GM12875 (cell line): ENCODE measurements around the gene C2orf15.

Experiments
- H3K4me3 ChIP-seq: one replicate; pipeline ENCODE4 v1.5.1; 2011; ENCODE audit warnings: low read depth, low read length, control low read depth
- TF ChIP-seq, protein P1 (sequence below): IDR thresholded peaks from 2 replicates; pipeline ENCODE4 v1.5.1; 2011; ENCODE audit warnings: low read depth, mild to moderate bottlenecking, control low read depth, inconsistent platforms, low read length, moderate library complexity, borderline replicate concordance; ENCODE audit not compliant: insufficient read depth

The C2orf15 gene, protein sequence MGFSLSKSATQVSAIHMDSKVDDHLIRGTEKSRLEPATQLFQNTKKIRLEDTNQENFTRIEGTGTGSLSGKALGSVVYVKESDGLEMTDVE

DNA sequence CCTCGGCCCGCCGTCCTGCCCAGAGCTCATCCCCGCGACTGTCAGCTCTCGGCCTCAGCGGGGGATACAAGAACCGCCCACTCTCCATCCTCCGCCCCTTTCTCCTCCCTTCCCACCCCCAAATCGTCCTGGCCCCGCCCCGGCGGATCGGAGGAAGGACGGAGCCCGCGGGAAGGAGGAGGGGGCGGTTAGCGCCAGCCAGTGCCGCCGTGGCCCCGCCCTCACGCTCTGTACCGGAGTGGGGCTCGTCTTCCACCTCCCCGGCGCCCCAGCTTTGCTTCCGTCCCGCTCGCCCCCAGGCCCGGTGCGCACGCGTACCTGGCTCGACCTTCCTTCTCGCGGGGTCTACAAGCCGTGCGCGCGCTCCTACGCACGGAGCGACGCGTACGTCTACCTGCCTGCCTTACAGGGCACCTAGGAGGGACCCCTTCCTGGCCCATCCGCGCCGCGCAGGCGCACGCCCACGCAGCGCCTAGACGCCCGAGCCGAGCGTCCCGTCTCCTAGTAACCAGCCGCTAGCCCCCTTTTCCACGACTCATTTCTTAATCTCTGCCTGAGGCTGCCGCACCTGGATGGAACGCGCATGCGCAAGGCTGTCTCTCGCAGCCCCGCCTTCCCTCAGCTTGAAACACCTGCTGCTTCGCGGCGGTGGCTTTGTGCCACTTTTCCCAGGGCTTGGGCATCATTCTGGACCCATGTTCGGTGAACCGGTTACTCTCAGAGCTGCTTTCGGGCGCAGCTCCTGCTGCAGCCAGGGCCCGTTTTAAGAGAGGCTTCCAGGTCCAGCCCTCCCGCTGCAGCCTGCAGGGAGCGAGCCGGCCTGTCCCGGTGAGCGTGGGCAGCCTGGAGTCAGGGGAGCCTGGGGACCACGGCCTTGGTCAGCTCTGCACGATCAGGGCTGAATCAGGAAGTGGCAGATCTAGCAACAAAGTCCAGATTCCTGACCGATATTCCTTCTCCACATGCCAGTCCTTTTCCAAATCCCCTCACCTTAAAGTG, at the start of gene C2orf15:
Gene C2orf15, plus strand, starts transcription at position 598 of the 999 bp plus-strand sequence. CDS start 8,852 bp downstream, outside the sequence.
- TF ChIP-seq, protein P1, sequence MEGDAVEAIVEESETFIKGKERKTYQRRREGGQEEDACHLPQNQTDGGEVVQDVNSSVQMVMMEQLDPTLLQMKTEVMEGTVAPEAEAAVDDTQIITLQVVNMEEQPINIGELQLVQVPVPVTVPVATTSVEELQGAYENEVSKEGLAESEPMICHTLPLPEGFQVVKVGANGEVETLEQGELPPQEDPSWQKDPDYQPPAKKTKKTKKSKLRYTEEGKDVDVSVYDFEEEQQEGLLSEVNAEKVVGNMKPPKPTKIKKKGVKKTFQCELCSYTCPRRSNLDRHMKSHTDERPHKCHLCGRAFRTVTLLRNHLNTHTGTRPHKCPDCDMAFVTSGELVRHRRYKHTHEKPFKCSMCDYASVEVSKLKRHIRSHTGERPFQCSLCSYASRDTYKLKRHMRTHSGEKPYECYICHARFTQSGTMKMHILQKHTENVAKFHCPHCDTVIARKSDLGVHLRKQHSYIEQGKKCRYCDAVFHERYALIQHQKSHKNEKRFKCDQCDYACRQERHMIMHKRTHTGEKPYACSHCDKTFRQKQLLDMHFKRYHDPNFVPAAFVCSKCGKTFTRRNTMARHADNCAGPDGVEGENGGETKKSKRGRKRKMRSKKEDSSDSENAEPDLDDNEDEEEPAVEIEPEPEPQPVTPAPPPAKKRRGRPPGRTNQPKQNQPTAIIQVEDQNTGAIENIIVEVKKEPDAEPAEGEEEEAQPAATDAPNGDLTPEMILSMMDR: no peak
- peak within 1 kb of the TSS; percentile 76 for H3K4me3 ChIP-seq

DNA sequence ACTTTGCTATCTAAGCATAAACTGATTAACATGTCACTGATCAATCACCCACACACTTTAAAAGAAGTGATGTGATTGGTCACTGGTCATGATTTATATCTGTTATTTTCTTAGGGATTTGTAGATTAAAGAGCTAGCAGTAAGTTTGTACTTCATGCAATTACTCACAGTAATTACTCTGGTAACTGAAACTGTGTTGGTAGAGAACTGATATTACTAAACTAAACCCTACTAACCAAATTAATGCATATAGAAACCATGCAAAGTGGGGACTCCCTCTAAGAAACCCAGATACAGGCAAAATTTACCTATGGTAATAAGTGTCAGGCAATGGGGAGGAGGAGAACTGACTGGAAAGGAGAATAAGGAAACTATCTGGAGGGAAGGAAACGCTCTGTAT, 44.8 kb upstream of the C2orf15 start:
- H3K4me3 ChIP-seq: no peak overlapping the region
- TF ChIP-seq, protein P1: no peak

DNA sequence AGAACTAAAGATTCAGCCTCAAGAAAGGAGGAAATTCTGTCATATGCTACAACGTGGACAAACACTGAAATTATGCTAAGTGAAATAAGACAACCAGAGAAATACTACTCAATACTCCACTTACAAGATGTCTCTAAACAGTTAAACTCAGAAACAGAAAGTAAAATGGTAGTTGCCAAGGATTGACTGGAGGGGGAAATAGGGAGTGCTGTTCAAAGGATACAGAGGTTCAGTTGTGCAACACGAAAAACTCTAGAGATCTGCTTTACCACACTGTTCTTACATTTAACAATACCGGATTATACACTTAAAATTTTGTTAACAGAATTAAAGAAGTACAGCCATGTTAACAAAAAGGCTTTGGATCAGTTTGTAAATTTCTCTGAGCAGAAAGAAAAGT, 39.8 kb upstream of the C2orf15 start:
- TF ChIP-seq, protein P1: no peak

DNA sequence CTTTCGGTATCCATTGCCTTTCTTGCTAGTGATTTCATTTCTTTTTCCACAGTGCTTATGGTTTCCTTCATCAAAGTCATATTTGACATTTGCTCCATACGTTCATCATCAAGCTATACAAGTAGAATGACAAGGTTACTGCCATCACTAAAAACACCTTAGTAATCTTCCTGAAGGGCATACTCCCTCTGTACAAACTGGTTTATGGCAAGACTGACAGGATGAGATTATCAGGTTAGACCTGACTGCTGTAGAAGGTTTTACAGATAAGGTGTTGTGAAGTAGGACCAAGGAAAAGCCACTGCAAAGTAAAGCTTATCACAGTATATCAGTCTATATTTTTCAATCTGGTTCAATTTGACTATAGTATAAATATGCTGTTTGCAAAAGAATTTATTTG, 37.5 kb upstream of the C2orf15 start:
- TF ChIP-seq, protein P1: no peak

More for the DNA sequence above, 39.8 kb upstream of the C2orf15 start:
- no peak overlapping the region for H3K4me3 ChIP-seq

DNA sequence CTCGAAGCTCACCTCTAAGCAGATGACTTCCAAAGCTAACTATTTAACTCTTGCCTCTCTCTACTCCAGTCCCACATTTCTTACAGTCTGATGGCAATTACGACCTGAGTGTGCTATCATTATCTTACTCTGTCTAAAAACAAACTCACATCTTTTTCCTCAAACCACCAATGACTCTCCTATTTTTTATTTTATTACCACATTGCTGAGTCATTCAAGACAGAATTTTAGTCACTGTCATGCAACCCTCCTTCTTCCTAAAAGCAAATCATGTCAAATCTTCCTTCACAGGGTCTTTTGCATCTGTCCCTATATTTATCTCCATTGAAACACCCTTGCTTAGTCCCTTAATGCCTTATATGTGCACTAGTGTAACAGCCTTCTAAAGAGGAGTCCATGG, 34.6 kb upstream of the C2orf15 start:
- no peak overlapping the region for H3K4me3 ChIP-seq
- TF ChIP-seq, protein P1: no peak

More for the DNA sequence above, 37.5 kb upstream of the C2orf15 start:
- H3K4me3 ChIP-seq: no peak overlapping the region

DNA sequence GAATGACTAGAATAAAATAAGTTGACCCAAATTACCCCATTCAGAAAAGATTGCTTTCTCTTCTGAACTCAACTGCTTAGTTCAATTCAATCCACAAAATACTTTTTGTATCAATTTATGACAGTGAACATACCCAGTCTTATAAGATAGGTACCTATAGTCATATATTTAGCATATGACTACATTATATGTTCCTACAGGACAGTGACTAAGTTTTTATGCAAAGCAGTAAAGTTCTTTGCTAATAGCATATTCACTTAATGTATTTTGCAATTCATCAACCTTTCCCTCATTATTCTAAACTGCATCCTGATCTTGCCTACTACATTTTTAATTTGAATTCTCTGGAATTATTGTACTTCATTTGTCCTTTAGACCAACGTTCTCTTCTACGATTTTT, 30.3 kb upstream of the C2orf15 start:
- TF ChIP-seq, protein P1: no peak
- H3K4me3 ChIP-seq: no peak overlapping the region
